H1 (cell line): Measurements from ENCODE around the gene LIPG. TPM values are rescaled to one million over a fixed set of nuclear protein-coding genes. Genes with fewer than 3 reads are reported as not detected.

ENCODE experiments used
- CTCF ChIA-PET: fragments of 300-600 bp; sonication (Branson Sonifier 250); formaldehyde crosslinking; loops from one replicate; lab custom pipeline; 2021; ENCODE audit not compliant: partially characterized antibody; lab: Charles Lee
- POLR2A ChIA-PET: fragments of 300-600 bp; sonication (Branson Sonifier 250); formaldehyde crosslinking; loops from one replicate; lab custom pipeline; 2021; ENCODE audit warnings: inconsistent platforms; ENCODE audit not compliant: partially characterized antibody; lab: Charles Lee
- DNase-seq, 2 experiments: peaks; one replicate each; pipeline versions ENCODE4 v3.0.0 to v3.0.0-alpha.2; 2010 to 2022; ENCODE audit warnings: low spot score in 2 of 2, low read depth in 1 of 2, mixed read lengths in 1 of 2
- FAIRE-seq: peaks from 2 replicates; lab custom pipeline; 2011; peaks lifted over from hg19 to GRCh38; lab: Jason Lieb, UNC
- H2AFZ ChIP-seq: 2 replicates; pipeline ENCODE4 v1.8.1; 2012; ENCODE audit warnings: low read length, inconsistent platforms
- H2AK5ac ChIP-seq: 2 replicates; pipeline ENCODE4 v1.6.1; 2013; ENCODE audit warnings: low read depth, low read length
- H2BK120ac ChIP-seq: replicated peaks from 2 replicates; pipeline ENCODE3; 2013; ENCODE audit warnings: low read depth, low read length, inconsistent platforms
- H2BK12ac ChIP-seq: 2 replicates; pipeline ENCODE4 v1.6.1; 2013; ENCODE audit warnings: low read depth, low read length
- H2BK15ac ChIP-seq: 2 replicates; pipeline ENCODE4 v1.6.1; 2013; ENCODE audit warnings: low read length
- H2BK20ac ChIP-seq: 2 replicates; pipeline ENCODE4 v1.6.1; 2013; ENCODE audit warnings: low read length
- H2BK5ac ChIP-seq: 2 replicates; pipeline ENCODE4 v1.6.1; 2013; ENCODE audit warnings: low read depth, low read length
- H3K14ac ChIP-seq: 2 replicates; pipeline ENCODE4 v1.6.1; 2013; ENCODE audit warnings: inconsistent platforms; ENCODE audit not compliant: insufficient read length
- H3K18ac ChIP-seq: 2 replicates; pipeline ENCODE4 v1.6.1; 2013; ENCODE audit warnings: low read length; ENCODE audit errors: extremely low read depth
- H3K23ac ChIP-seq: 2 replicates; pipeline ENCODE4 v1.6.1; 2013; ENCODE audit warnings: inconsistent platforms; ENCODE audit not compliant: insufficient read length
- H3K23me2 ChIP-seq: 2 replicates; pipeline ENCODE4 v1.6.1; 2013; ENCODE audit warnings: low read depth, low read length
- H3K27ac ChIP-seq: 2 replicates; pipeline ENCODE4 v1.6.1; 2011; ENCODE audit warnings: low read depth, low read length, inconsistent platforms
- H3K27me3 ChIP-seq, 4 experiments: replicated peaks in 1 of 4; 1 replicate in 1 of 4; 2 replicates in 3 of 4; pipeline versions ENCODE4 v1.6.1 to v1.8.1; 2011 to 2013; ENCODE audit warnings: low read length in 3 of 4, mild to moderate bottlenecking in 3 of 4, inconsistent platforms in 2 of 4, mixed read lengths in 2 of 4, moderate library complexity in 1 of 4; ENCODE audit not compliant: control insufficient read depth in 3 of 4, insufficient read depth in 3 of 4; ENCODE audit errors: extremely low read depth in 1 of 4
- H3K36me3 ChIP-seq, 4 experiments: 2 replicates each; pipeline versions ENCODE4 v1.6.1 to v1.8.1; 2011 to 2013; ENCODE audit warnings: mild to moderate bottlenecking in 4 of 4, low read length in 3 of 4, moderate library complexity in 2 of 4, control low read depth in 1 of 4, inconsistent platforms in 1 of 4; ENCODE audit not compliant: insufficient read depth in 4 of 4, control insufficient read depth in 2 of 4
- H3K4ac ChIP-seq: replicated peaks from 2 replicates; pipeline ENCODE3; 2013; ENCODE audit warnings: low read length, low read depth, mixed read lengths, inconsistent platforms; ENCODE audit not compliant: insufficient read length
- H3K4me1 ChIP-seq, 4 experiments: replicated peaks in 1 of 4; 1 replicate in 1 of 4; 2 replicates in 3 of 4; pipeline versions ENCODE4 v1.6.1 to v1.8.1; 2011 to 2013; ENCODE audit warnings: low read length in 3 of 4, inconsistent platforms in 2 of 4, mixed read lengths in 1 of 4; ENCODE audit not compliant: insufficient read depth in 4 of 4, control insufficient read depth in 3 of 4
- H3K4me2 ChIP-seq, 2 experiments: 2 replicates each; pipeline versions ENCODE4 v1.6.1 to v1.8.1; 2011 to 2013; ENCODE audit warnings: low read depth in 2 of 2, low read length in 2 of 2, control low read depth in 1 of 2, inconsistent platforms in 1 of 2, mild to moderate bottlenecking in 1 of 2; ENCODE audit not compliant: insufficient read depth in 1 of 2
- H3K4me3 ChIP-seq, 4 experiments: fragments of 200-600, 300-600 bp in 1 of 4; sonication (generic), shearing (Covaris generic), sonication (Bioruptor Twin) in 1 of 4; 2 replicates each; pipeline versions ENCODE4 v1.5.1 to v1.8.1; 2011 to 2016; ENCODE audit warnings: low read length in 4 of 4, low read depth in 3 of 4, control low read depth in 2 of 4, inconsistent platforms in 2 of 4, mild to moderate bottlenecking in 2 of 4, mixed read lengths in 1 of 4, moderate library complexity in 1 of 4; ENCODE audit not compliant: insufficient read depth in 2 of 4; ENCODE audit errors: extremely low read depth in 1 of 4
- H3K56ac ChIP-seq: replicated peaks from 2 replicates; pipeline ENCODE3; 2013; ENCODE audit warnings: low read depth, mild to moderate bottlenecking, mixed read lengths, low read length, inconsistent platforms; ENCODE audit not compliant: insufficient read length
- H3K79me1 ChIP-seq: 2 replicates; pipeline ENCODE4 v1.6.1; 2013; ENCODE audit warnings: low read depth, low read length, control low read depth
- H3K79me2 ChIP-seq, 2 experiments: 2 replicates each; pipeline versions ENCODE4 v1.6.1 to v1.8.1; 2012 to 2013; ENCODE audit warnings: low read length in 2 of 2, mild to moderate bottlenecking in 2 of 2, inconsistent platforms in 1 of 2; ENCODE audit not compliant: insufficient read depth in 2 of 2, control insufficient read depth in 1 of 2
- H3K9ac ChIP-seq, 4 experiments: replicated peaks in 1 of 4; 1 replicate in 1 of 4; 2 replicates in 3 of 4; pipeline versions ENCODE4 v1.6.1 to v1.8.1; 2011 to 2013; ENCODE audit warnings: low read depth in 3 of 4, low read length in 3 of 4, control low read depth in 2 of 4, mild to moderate bottlenecking in 2 of 4, moderate library complexity in 2 of 4, inconsistent platforms in 1 of 4; ENCODE audit errors: extremely low read depth in 1 of 4
- H3K9me3 ChIP-seq, 2 experiments: 2 replicates each; pipeline versions ENCODE4 v1.6.1 to v1.8.1; 2012 to 2013; ENCODE audit warnings: mild to moderate bottlenecking in 2 of 2, moderate library complexity in 2 of 2, control low read depth in 1 of 2, inconsistent platforms in 1 of 2, low read depth in 1 of 2, low read length in 1 of 2, mixed read lengths in 1 of 2; ENCODE audit not compliant: insufficient read depth in 2 of 2
- H4K20me1 ChIP-seq, 2 experiments: replicated peaks in 1 of 2; 2 replicates each; pipeline versions ENCODE3 to v1.8.1; 2011 to 2013; ENCODE audit warnings: inconsistent platforms in 2 of 2, low read length in 2 of 2, mild to moderate bottlenecking in 1 of 2; ENCODE audit not compliant: insufficient read depth in 2 of 2, control insufficient read depth in 1 of 2
- H4K5ac ChIP-seq: 2 replicates; pipeline ENCODE4 v1.6.1; 2013; ENCODE audit warnings: low read length, low read depth, mixed read lengths, inconsistent platforms; ENCODE audit not compliant: insufficient read length
- H4K8ac ChIP-seq: 2 replicates; pipeline ENCODE4 v1.8.0; 2013; ENCODE audit warnings: mild to moderate bottlenecking, moderate library complexity, low read length, inconsistent platforms; ENCODE audit not compliant: insufficient read depth; ENCODE audit errors: extremely low read depth
- H4K91ac ChIP-seq: replicated peaks from 2 replicates; pipeline ENCODE3; 2013; ENCODE audit warnings: low read length, mixed read lengths, inconsistent platforms; ENCODE audit not compliant: insufficient read length
- BACH1 ChIP-seq: IDR thresholded peaks from 2 replicates; pipeline ENCODE4 v1.6.1; 2012; ENCODE audit warnings: low read length, improper control_type of control experiment
- CREB1 ChIP-seq: IDR thresholded peaks from 2 replicates; pipeline ENCODE4 v1.6.1; 2012; ENCODE audit warnings: inconsistent platforms
- EGR1 ChIP-seq: IDR thresholded peaks from 2 replicates; pipeline ENCODE4 v1.6.1; 2011; ENCODE audit warnings: low read depth, low read length, borderline replicate concordance
- EP300 ChIP-seq, 2 experiments: IDR thresholded peaks; 1 replicate in 1 of 2; 2 replicates in 1 of 2; pipeline ENCODE4 v1.6.1; 2011 to 2012; ENCODE audit warnings: low read depth in 2 of 2, low read length in 2 of 2, mild to moderate bottlenecking in 2 of 2, borderline replicate concordance in 1 of 2, inconsistent platforms in 1 of 2, moderate library complexity in 1 of 2
- EZH2 ChIP-seq: fragments of 200-600 bp; sonication (generic); IDR thresholded peaks from 2 replicates; pipeline ENCODE4 v1.7.1; 2012; ENCODE audit warnings: low read depth, mild to moderate bottlenecking, moderate library complexity, low read length, inconsistent platforms; ENCODE audit not compliant: severe bottlenecking
- GTF2F1 ChIP-seq: IDR thresholded peaks from 2 replicates; pipeline ENCODE4 v1.6.1; 2012; ENCODE audit warnings: low read depth, low read length, improper control_type of control experiment, borderline replicate concordance
- SAP30 ChIP-seq: fragments of 300-600 bp; sonication (generic); IDR thresholded peaks from 2 replicates; pipeline ENCODE4 v1.7.1; 2012; ENCODE audit warnings: low read length, moderate library complexity, mild to moderate bottlenecking, inconsistent platforms; ENCODE audit not compliant: insufficient read depth, insufficient replicate concordance
- SIX5 ChIP-seq: IDR thresholded peaks from 2 replicates; pipeline ENCODE4 v1.6.1; 2011; ENCODE audit warnings: mild to moderate bottlenecking, low read depth, low read length
- SP1 ChIP-seq: IDR thresholded peaks from 2 replicates; pipeline ENCODE4 v1.6.1; 2011; ENCODE audit warnings: low read depth, low read length
- SP4 ChIP-seq: IDR thresholded peaks from 2 replicates; pipeline ENCODE4 v1.6.1; 2012; ENCODE audit warnings: low read length, inconsistent platforms
- TAF7 ChIP-seq: optimal IDR thresholded peaks from 2 replicates; pipeline ENCODE3; 2011; ENCODE audit warnings: low read depth, mild to moderate bottlenecking, inconsistent platforms, low read length, moderate library complexity, borderline replicate concordance
- TEAD4 ChIP-seq: IDR thresholded peaks from 2 replicates; pipeline ENCODE4 v1.6.1; 2012; ENCODE audit warnings: low read depth, low read length, inconsistent platforms, mixed read lengths
- YY1 ChIP-seq: IDR thresholded peaks from 2 replicates; pipeline ENCODE4 v1.6.1; 2011; ENCODE audit warnings: low read depth, mild to moderate bottlenecking, low read length
- WGBS, 2 experiments: shearing (Covaris generic) in 1 of 2; methylation state at CpG; one replicate each; pipeline versions ENCODE4 v1.1.6 to v1.1.7; 2013 to 2015; ENCODE audit warnings: low lambda C conversion rate in 2 of 2, mixed read lengths in 2 of 2, inconsistent platforms in 1 of 2, low coverage in 1 of 2, missing lambda C conversion rate in 1 of 2; ENCODE audit not compliant: insufficient replicate concordance in 2 of 2, insufficient coverage in 1 of 2, insufficient read length in 1 of 2; ENCODE audit errors: extremely low coverage in 1 of 2, missing lambda C conversion rate in 1 of 2; 5-methylcytosine and 5-hydroxymethylcytosine counted together
- polyA plus RNA-seq, 7 experiments: library from polyadenylated mRNA; depleted of rRNA in 3 of 7; stranded (reverse) in 5 of 7; unstranded in 2 of 7; fragments of >200 nt in 5 of 7; fragments of 200-250 nt in 2 of 7; gene quantifications; 1 replicate in 5 of 7; 2 replicates in 1 of 7; 4 replicates in 1 of 7; pipeline versions ENCODE4 v1.2.1 to v1.2.3, GENCODE V29; 2011 to 2013; ENCODE audit warnings: missing spikeins in 2 of 7, mixed read lengths in 2 of 7
- total RNA-seq: library from RNA; stranded (reverse); fragmentation: NEBNext Ultra II Directional; extraction: Animal tissue kit (Norgen Biotek cat#: 25700); gene quantifications from 2 replicates; pipeline ENCODE4 v1.2.1, GENCODE V29; 2021

Gene LIPG
- total and polyA plus RNA-seq, 2 of the 8 experiments (the other 6 are each of a cell fraction or from before 2014, with no cell fraction given), result 9.2 to 9.8 TPM

GRCh38 chr18:49562481-49563129, 748 bp downstream of the LIPG start:
- no peak for FAIRE-seq
- peak overlapping the region; percentile 48 for H3K18ac ChIP-seq
- no peak for TF ChIP-seq SAP30
- TF ChIP-seq CREB1, result no peak
- TF ChIP-seq SP1, result no peak
- TF ChIP-seq GTF2F1, result no peak
- TF ChIP-seq BACH1, result no peak
- no peak for TF ChIP-seq YY1
- TF ChIP-seq EP300 (IDR thresholded peaks at IDR 0.05; ENCODE audit: borderline replicate concordance in 1 of 2, low read depth in 2 of 2, low read length in 2 of 2), result no peak
- TF ChIP-seq TEAD4, result no peak
- TF ChIP-seq EZH2, result no peak
- no peak for TF ChIP-seq SIX5
- no peak for TF ChIP-seq SP4
- TF ChIP-seq EGR1, result no peak
- no peak for TF ChIP-seq TAF7

More at GRCh38 chr18:49562481-49563129, 748 bp downstream of the LIPG start:
- Histone ChIP-seq H2BK120ac (no peak overlapping the region), H3K79me1 (no peaks in the 10 kb centered on the region), H3K4me2 (peak overlapping the region; percentile 91 to 94), H3K79me2 (peaks cover 0 to 12% of the 10 kb centered on the region in 2 experiments; a peak in 2 of 4 replicates), H3K23ac (no peak overlapping the region), H2BK20ac (no peak overlapping the region), H4K20me1 (peaks cover 5 to 11% of the 10 kb centered on the region in 2 experiments), H2AFZ (no peak overlapping the region), H2BK15ac (0 out of 2 replicates have a peak overlapping the region, but pooled peaks have one; percentile 29), H3K4ac (no peak overlapping the region), H4K5ac (no peak overlapping the region), H4K91ac (no peak overlapping the region), H3K27me3 (peaks cover 0 to 27% (median 17%) of the 10 kb centered on the region in 4 experiments; a peak in 6 of 7 replicates), H2BK12ac (peak overlapping the region; percentile 9; the same call in 1 of the 2 replicates), H3K23me2 (peaks cover 23% of the 10 kb centered on the region), H3K9me3 (peaks cover 0 to 8% of the 10 kb centered on the region in 2 experiments; a peak in 2 of 4 replicates), H3K4me3 (peak overlapping the region; percentile 57 to 74 (median 62); a peak in 7 of 8 replicates), H2BK5ac (no peak overlapping the region), H3K14ac (no peak overlapping the region), H3K4me1 (peaks cover 4 to 6% (median 4%) of the 10 kb centered on the region in 4 experiments), H3K9ac (peak overlapping the region in 1 of 4 experiments; percentile 47; a peak in 2 of 7 replicates), H3K27ac (no peak overlapping the region), H2AK5ac (no peak overlapping the region), H4K8ac (no peak overlapping the region; the same call in 1 of the 2 replicates), H3K56ac (no peak overlapping the region), H3K36me3 (peaks cover 0 to 14% (median 4%) of the 10 kb centered on the region in 4 experiments; a peak in 2 of 8 replicates)
- POLR2A ChIA-PET, result interaction anchor here (0.6 to 1.3 kb wide), 2 partner anchors 27 to 32 kb away, joined by 3 to 7 read pairs; no protein-coding TSS in a partner anchor
- DNase-seq, result peak in 1 of 2 experiments; percentile 53
- 28% methylated on average over 10 of the region's 11 CpGs; no CpG with 5 or more reads in 1 of the 2 experiments for whole genome bisulfite sequencing, 2 experiments
- CTCF ChIA-PET, result interaction anchor here (0.5 to 1.2 kb wide), 5 partner anchors 21 to 286 kb away, joined by 3 to 5 read pairs (median 3); no protein-coding TSS in a partner anchor
